GM21825 (cell line): ENCODE results near the gene KRT7.
"Not testable (repeated sequence)": the region's sequence is repeated elsewhere in the genome, so short reads cannot be mapped to it uniquely, and the experiment has no call there.

Source experiments
- ATAC-seq: cut with Tn5 transposase; IDR thresholded peaks from one replicate; pipeline ENCODE4 v1.9.1; 2021; ENCODE audit warnings: mild to moderate bottlenecking, moderate library complexity; ENCODE audit not compliant: unreplicated experiment

KRT7 gene

DNA sequence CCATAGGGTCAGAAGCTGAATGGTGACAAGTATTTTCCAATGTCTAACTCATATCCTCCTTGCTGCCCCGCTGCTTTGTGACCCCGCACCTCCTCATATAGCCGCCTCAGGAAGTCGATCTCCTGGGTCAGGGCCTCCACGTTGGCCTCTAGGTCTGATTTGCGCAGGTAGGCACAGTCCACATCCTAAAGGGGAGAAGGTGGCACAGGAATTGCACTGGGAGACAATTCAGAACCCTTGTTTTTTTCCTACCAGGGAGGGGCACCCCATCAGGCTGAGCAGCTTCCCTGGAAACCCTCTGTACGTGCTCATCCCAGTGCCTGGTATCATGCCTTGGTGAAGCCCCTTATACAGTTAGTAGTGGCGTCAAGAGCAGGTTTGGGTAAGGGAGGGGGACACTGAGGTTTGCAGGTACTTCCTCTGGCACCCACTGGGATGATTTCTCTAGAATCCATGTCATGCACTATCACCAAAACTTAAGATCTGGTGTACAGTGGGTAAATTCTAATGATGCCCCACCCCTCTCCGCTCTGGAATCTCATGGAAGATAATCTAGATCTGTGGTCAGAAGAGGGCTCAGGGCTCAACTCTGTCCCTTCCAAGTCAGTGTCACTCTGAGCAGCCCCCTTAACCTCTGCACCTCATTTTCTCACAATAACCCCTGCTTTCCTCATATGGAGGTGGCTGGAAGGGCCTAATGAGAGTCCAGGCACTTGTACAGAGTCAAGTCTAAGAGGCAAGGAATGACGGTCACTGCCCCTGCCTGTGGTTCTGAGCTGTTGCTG is 21.3 kb downstream of the KRT7 start:
- no peak for ATAC-seq

DNA sequence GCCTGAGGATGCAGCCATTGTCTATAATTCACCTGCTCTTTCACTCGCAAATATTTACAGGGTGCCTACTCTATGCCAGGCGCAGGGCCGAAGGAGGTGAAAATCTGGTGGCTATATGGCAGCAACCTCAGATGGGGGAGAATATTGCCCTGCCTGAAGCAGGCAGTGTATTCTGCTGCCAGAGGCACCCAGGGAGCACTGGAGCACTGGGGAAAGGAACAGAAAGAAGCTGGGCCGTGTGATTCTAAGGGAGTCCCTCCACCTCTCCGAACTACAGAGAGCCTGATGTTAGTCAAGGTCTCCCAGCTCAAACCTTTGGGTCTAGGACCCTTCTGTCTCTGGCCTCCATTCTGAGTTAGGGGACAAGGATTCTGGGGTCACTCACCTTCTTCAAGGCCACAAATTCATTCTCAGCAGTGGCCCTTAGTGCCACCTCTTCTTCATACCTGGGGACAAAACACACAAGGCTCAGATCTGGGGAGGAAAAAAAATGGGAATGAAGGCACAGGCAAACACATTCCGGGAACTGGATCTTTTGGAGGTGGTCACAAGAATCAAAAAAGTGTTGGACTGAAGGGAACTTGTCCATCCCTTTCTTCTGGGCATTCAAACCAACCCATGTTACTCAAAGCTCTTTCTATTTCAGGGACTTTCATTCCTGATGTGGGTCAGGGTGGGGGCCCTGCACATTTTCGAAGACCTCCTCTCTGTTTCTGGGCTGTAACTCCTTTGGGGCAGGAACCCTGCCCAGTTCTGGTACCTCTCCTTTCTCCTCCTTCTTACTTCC is 22.1 kb downstream of the KRT7 start:
- no peak for ATAC-seq

- no peak for ATAC-seq
These were observed 23.0 kb downstream of the KRT7 start for GRCh38 chr12:52255926-52256583.

GRCh38 chr12:52256584-52256935 is 23.5 kb downstream of the KRT7 start:
- ATAC-seq, result no peak

DNA sequence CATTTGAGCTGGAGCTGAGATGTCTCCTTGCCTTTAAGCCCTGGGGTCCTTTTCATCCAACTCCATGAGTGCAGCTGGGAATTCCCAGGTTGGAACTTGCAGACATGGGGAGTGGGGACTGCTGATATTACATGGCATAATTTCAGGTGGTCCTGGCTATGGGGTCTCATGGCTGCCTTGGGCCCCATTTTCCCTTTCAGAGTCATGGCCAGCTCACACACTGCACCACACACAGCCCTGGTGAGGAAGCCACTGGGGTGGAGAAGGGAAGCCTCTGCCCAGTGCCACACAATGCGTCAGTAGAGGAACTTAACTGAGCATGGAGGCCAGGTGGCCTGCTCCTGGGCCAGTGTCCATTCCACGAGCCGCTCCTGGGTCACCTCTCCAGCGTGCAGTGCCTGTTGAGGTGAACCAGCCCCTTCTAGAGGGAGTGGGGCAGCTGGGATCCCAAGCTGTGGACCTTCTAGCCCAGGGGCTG is 24.1 kb downstream of the KRT7 start:
- no peak for ATAC-seq

DNA sequence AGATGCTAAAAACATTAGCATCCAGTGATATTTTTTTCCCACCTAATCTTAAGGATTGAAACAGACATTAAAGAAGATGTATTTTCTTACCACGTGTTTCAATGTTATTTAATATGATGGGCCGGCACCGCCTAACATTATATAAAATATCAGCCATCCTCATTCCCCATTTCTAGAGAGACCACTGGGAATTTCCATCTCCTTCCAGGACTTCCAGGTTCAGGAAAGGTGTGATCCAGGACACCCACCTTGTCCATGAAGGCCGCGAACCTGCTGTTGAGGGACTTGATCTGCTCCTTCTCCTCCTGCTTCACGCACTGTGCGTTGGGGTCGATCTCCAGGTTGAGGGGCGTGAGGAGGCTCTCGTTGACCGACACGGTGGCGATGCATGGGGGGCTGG is 24.9 kb downstream of the KRT7 start:
- not testable (repeated sequence) for ATAC-seq

DNA sequence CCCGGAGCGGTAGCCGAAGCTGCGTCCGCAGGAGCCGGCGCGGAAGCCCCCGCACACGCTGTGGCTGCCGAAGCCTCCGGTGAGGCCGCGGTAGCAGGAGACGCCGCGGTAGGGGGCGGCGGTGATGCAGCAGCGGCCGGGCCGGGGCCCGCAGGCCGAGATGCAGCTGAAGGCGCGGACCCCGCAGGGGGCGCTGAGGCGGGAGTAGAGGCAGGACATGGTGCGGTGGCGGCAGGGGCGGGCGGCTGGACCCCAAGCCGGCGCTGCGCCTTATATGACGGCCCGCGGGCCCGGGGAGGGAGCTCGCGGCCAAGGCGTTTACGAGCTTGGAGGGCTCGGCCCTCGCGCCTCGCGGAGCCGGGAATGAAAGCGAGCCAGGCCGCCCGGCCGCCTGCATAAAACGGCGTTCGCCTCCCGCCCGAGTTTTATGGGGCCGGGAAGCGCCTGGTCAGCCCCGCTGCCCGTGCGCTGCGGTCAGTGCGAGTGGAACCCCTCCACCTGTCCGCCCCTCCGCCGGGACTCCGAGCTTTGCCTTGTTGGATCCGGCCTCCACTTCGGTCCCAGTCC is 25.4 kb downstream of the KRT7 start:
- ATAC-seq, result no peak

DNA sequence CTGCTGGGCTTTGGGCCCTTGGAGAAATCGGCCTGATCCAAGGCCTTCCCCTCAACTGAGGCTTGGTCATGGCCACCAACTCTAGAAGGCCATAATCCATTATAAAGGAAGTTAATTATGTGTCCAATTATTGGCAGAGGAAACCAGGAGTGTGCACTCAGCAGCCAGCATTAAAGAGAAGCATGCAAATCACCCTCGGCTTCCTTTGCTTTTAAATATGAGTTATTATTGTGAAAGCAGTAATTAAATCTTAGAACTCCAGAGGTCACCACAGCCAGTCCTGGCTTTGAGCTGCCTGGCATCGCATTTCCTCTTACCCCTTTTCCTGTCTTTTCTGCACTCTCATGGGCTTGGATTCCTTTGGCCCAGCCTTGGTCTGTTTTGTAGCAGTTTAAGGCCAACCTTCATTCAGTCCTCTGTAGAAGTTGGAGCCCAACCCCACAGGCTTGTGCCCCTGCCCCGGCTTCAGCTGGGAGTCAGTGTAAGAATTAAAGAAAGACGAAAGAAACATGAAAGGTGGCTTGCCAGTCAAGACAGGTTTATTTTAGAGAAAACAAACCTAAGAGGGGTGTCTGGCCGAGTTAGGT is 26.7 kb downstream of the KRT7 start:
- no peak for ATAC-seq

- ATAC-seq, result no peak
These were observed 27.5 kb downstream of the KRT7 start for GRCh38 chr12:52260361-52261207.

GRCh38 chr12:52261208-52261484 is 28.1 kb downstream of the KRT7 start:
- ATAC-seq, result no peak

GRCh38 chr12:52262286-52262685 is 29.2 kb downstream of the KRT7 start:
- no peak for ATAC-seq

DNA sequence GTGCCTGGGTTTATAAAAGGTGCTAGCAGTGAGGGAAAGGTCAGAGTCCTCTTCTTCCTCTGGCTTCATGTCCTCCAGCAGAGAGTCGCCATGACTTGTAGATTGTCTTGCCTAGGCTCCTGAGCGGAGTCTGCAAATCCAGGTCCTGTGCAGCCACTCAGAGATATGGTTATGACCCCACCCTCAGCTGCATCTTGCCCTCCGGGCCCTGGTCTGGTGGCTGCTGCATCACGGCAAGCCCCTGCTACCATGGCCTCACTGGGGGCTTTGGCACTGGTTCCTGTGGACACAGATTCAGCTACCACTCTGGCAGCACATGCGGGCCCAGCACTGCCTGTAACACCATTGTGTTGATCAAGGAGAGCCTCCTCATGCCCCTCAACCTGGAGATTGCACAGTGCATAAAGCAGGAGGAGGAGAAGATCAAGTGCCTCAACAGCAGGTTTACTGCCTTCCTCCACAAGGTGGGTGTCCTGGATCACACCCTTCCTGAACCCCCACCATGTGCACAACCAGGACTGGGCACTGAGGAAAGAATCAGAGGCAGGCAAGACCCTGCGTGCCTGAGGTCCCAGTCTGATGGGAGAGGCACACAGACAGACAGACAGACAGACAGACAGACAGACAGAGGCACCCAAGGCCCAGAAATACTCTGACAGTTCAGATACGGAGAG is 30.9 kb downstream of the KRT7 start:
- no peak for ATAC-seq

- ATAC-seq, result no peak
These were observed 31.4 kb downstream of the KRT7 start for GRCh38 chr12:52264435-52264825.

- no peak for ATAC-seq
These were observed 33.5 kb downstream of the KRT7 start for GRCh38 chr12:52266514-52266913.

DNA sequence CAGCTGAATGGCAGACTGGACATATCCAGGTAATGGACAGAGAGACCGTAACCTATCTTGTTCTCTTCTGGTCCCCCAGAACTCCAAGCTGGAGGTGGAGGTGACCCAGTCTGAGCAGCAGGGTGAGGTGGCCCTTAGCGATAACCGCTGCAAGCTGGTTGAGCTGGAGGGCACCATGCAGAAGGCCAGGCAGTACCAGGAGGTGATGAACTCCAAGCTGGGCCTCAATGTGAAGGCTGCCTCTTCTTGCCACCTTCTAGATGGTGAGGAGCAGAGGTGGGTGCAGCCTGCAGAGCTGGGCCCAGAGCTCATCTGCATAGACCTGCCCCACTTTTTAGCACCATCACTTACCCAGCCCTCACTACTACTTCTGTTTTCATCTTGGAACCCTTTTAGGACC is 34.2 kb downstream of the KRT7 start:
- ATAC-seq, result no peak

- no peak for ATAC-seq
These were observed 34.7 kb downstream of the KRT7 start for GRCh38 chr12:52267699-52268098.

DNA sequence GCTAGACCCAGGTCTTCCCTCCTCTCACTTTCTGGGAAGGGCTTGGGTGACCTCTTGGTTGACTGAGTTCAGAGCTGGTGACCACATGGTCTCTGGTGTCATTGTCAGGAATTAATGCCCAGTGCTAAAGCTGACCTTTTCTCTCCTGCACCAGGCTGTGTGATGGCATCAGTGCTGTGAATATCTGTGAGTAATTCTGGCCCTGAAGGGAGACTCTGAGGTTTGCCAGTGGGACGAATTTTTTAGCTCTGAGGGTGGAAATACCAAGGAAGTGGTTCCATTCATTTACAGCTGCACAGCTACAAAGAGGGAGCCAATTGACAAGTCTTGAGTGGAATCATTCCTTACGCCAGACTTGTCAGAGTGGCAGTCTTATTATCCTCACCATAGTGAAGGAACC is 35.2 kb downstream of the KRT7 start:
- ATAC-seq, result no peak

DNA sequence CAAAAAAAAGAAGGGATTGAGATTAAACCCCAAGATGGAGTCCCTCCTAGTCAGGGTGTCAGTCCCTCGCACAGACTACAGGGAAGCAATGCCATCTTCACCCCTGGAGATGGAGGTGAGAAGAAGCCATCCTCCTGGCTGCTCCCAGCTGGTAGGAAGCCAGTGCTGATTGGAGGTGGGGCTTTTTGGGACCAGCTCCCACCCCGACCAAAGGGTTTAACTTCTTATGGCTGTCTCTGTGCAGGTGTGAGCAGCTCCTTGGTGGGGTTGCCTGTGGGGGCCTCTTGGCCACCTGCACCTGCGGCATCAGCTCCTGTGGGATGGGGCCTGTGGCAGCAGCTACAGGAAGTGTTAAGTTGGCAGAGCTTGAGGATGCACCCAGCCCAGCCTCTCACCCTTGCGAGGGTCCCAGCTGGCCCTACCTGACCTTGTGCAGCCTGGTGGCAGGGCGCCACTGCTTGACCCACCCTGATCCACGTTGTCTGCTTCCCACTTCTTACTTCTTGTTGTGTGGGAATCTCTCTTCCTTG is 37.6 kb downstream of the KRT7 start:
- ATAC-seq, result no peak

DNA sequence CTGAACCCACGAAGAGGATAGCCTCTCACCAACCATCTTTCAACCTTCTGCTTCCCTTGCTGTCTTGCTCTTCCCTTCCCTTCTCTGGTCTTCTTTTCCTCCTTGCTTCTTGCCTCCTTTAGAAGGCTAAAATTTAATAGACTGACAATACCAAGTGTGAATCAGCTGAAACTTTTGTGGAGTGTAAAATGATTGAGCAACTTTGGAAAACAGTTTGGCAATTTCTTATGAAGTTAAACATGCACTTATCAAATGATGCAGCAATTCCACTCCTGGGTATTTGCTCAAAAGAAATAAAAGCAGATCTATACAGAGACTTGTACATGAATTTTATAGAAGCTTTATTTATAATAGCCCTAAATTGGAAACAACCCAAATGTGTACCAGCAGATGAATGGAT is 38.1 kb downstream of the KRT7 start:
- ATAC-seq, result no peak
